Prostate gland (tissue), 2 donors: ENCODE data around the gene TMEM132D.

Experiments used
- CTCF ChIP-seq, 4 experiments: fragments of 200-600 bp in 2 of 4; fragments of 450-650 bp in 2 of 4; sonication (generic) in 2 of 4; IDR thresholded peaks; 1 replicate in 3 of 4; 2 replicates in 1 of 4; pipeline ENCODE4 v1.5.1; 2016 to 2019; ENCODE audit warnings: antibody characterized with exemption in 4 of 4, mild to moderate bottlenecking in 2 of 4, moderate library complexity in 2 of 4
- POLR2A ChIP-seq: fragments of 450-650 bp; IDR thresholded peaks from one replicate; pipeline ENCODE4 v1.6.1; 2016; ENCODE audit warnings: antibody characterized with exemption, mild to moderate bottlenecking

DNA sequence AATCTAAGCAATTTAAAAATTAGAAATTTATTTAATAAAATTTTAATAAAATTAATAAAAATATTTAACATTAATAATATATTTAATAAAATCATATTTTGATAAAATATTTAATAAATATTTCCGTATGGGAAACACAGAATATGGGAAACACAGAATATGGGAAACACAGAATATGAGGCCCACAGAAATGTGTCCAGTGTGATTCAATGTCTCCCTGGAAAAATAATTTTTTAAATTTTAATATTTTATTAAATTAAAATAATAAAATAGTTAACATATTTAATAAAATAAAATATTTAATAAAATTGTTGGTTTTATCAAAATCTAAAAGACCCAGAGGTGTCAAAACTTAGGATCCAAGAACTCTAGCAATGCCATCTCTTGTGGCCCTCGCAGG is 186.4 kb downstream of the TMEM132D start:
- TF ChIP-seq CTCF (IDR thresholded peaks at IDR 0.05) (no peak), POLR2A (no peak)
